CD4-positive, alpha-beta T cell (primary cell): ENCODE measurements around the gene GDPD5. TPM values are rescaled to one million over a fixed set of nuclear protein-coding genes. Genes with fewer than 3 reads are reported as not detected.

Experiments
- ATAC-seq: fragments of 200-7000 bp; cut with Tn5 transposase; one replicate; pipeline ENCODE4 v1.10.0; 2022; ENCODE audit warnings: mild to moderate bottlenecking; ENCODE audit not compliant: poor library complexity
- CTCF ChIA-PET: fragments of 350-600 bp; sonication (Branson Sonifier 250); formaldehyde crosslinking; loops from one replicate; lab custom pipeline; 2021; ENCODE audit warnings: antibody characterized with exemption, inconsistent platforms; lab: Charles Lee
- POLR2A ChIA-PET: fragments of 350-600 bp; sonication (Branson Sonifier 250); formaldehyde crosslinking; loops from one replicate; lab custom pipeline; 2021; ENCODE audit warnings: antibody characterized with exemption, inconsistent platforms; lab: Charles Lee
- DNase-seq, 14 experiments: peaks; one replicate each; pipeline ENCODE4 v3.0.0-alpha.2; 2013 to 2020; ENCODE audit warnings: mixed read lengths in 2 of 14
- H3K27ac ChIP-seq, 2 donors: one replicate each; pipeline versions ENCODE4 v1.5.1 to v1.7.0; 2013; ENCODE audit warnings: low read length in 2 of 2, low read depth in 1 of 2, mild to moderate bottlenecking in 1 of 2
- H3K27me3 ChIP-seq, 2 experiments: 1 replicate in 1 of 2; 2 replicates in 1 of 2; pipeline versions ENCODE4 v1.6.1 to v1.7.0; 2013; ENCODE audit warnings: low read length in 2 of 2, control low read depth in 1 of 2, mild to moderate bottlenecking in 1 of 2, moderate library complexity in 1 of 2; ENCODE audit not compliant: insufficient read depth in 2 of 2, control insufficient read depth in 1 of 2
- H3K36me3 ChIP-seq: one replicate; pipeline ENCODE4 v1.6.1; 2013; ENCODE audit warnings: low read length, control low read depth; ENCODE audit not compliant: insufficient read depth
- H3K4me1 ChIP-seq: one replicate; pipeline ENCODE4 v1.6.1; 2013; ENCODE audit warnings: low read length, control low read depth; ENCODE audit not compliant: insufficient read depth
- H3K4me3 ChIP-seq: one replicate; pipeline ENCODE4 v1.5.1; 2013; ENCODE audit warnings: mild to moderate bottlenecking, low read length, moderate library complexity
- H3K9me3 ChIP-seq, 2 experiments: 1 replicate in 1 of 2; 2 replicates in 1 of 2; pipeline versions ENCODE4 v1.6.1 to v1.7.0; 2013; ENCODE audit warnings: low read length in 2 of 2, mild to moderate bottlenecking in 2 of 2, control low read depth in 1 of 2, moderate library complexity in 1 of 2; ENCODE audit not compliant: control insufficient read depth in 1 of 2, insufficient read depth in 1 of 2
- H3K27ac Mint-ChIP-seq: one replicate; pipeline ENCODE4 v1.8.0; 2020; ENCODE audit warnings: mixed read lengths
- H3K27me3 Mint-ChIP-seq: one replicate; pipeline ENCODE4 v1.8.0; 2021; ENCODE audit warnings: mixed read lengths
- H3K36me3 Mint-ChIP-seq: one replicate; pipeline ENCODE4 v1.8.0; 2021; ENCODE audit warnings: low read depth, mixed read lengths
- H3K4me1 Mint-ChIP-seq: one replicate; pipeline ENCODE4 v1.8.0; 2021; ENCODE audit warnings: low read depth, mixed read lengths
- H3K4me3 Mint-ChIP-seq: one replicate; pipeline ENCODE4 v1.8.0; 2020; ENCODE audit warnings: mild to moderate bottlenecking, mixed read lengths
- H3K9me3 Mint-ChIP-seq: one replicate; pipeline ENCODE4 v1.8.0; 2020; ENCODE audit warnings: mixed read lengths
- CTCF ChIP-seq: fragments of 200-600 bp; IDR thresholded peaks from one replicate; pipeline ENCODE4 v1.8.0; 2022; ENCODE audit warnings: antibody characterized with exemption, mild to moderate bottlenecking
- intact Hi-C, 2 experiments: fragments of 100-400 bp; cut with DNase I in 1 of 2; cut with micrococcal nuclease in 1 of 2; formaldehyde crosslinking; loops; one replicate each; pipeline versions ENCODE4 v1.15.1 to v1.9.0; 2023 to 2025; cut with DNase I, micrococcal nuclease
- total RNA-seq, 174 experiments: library from RNA in 2 of 174; stranded (reverse) in 2 of 174; gene quantifications; one replicate each; pipeline ENCODE4 v1.2.3 and lab custom pipeline; 2021 to 2026

GDPD5 gene
- total RNA-seq, 2 experiments from 2014 or later, result 91.6 to 101 TPM

- H3K4me3 Mint-ChIP-seq, result no peak overlapping the region
- Histone ChIP-seq H3K27ac (no peak overlapping the region), H3K4me3 (no peak overlapping the region), H3K36me3 (no peaks in the 10 kb centered on the region), H3K27me3 (no peaks in the 10 kb centered on the region), H3K4me1 (peaks cover 22% of the 10 kb centered on the region), H3K9me3 (no peaks in the 10 kb centered on the region)
- ChIA-PET CTCF (interaction anchor here (1.1 kb wide), 1 partner anchor 13 kb away, joined by 3 read pairs; no protein-coding TSS in a partner anchor), POLR2A (no interaction called here)
- intact Hi-C loops, result no loop called here
- H3K27me3 Mint-ChIP-seq, result no peaks in the 10 kb centered on the region
- ATAC-seq (no peak), DNase-seq (no peak)
- H3K36me3 Mint-ChIP-seq, result no peaks in the 10 kb centered on the region
- peak overlapping the region; percentile 4 for H3K27ac Mint-ChIP-seq
- no peak for TF ChIP-seq CTCF
- H3K9me3 Mint-ChIP-seq, result no peaks in the 10 kb centered on the region
- H3K4me1 Mint-ChIP-seq, result peaks cover 16% of the 10 kb centered on the region
These were observed 46.1 kb downstream of the GDPD5 start for GRCh38 chr11:75479597-75480145.

GRCh38 chr11:75478783-75479596 is 46.8 kb downstream of the GDPD5 start:
- POLR2A ChIA-PET, result no interaction called here
- no peak overlapping the region for H3K27ac Mint-ChIP-seq
- CTCF ChIA-PET, result no interaction called here

GRCh38 chr11:75477614-75477935 is 48.2 kb downstream of the GDPD5 start:
- H3K4me1 ChIP-seq, result peaks cover 22% of the 10 kb centered on the region

More at GRCh38 chr11:75478783-75479596, 46.8 kb downstream of the GDPD5 start:
- Histone ChIP-seq H3K4me1 (peaks cover 22% of the 10 kb centered on the region), H3K9me3 (no peaks in the 10 kb centered on the region), H3K27ac (no peak overlapping the region), H3K27me3 (no peaks in the 10 kb centered on the region), H3K36me3 (peaks cover 1% of the 10 kb centered on the region), H3K4me3 (no peak overlapping the region)
- no peak for DNase-seq
- intact Hi-C loops, result no loop called here
- Mint-ChIP-seq H3K4me1 (peaks cover 16% of the 10 kb centered on the region), H3K9me3 (no peaks in the 10 kb centered on the region), H3K36me3 (no peaks in the 10 kb centered on the region), H3K4me3 (no peak overlapping the region), H3K27me3 (no peaks in the 10 kb centered on the region)
- no peak for ATAC-seq
- TF ChIP-seq CTCF, result no peak

More at GRCh38 chr11:75477614-75477935, 48.2 kb downstream of the GDPD5 start:
- ATAC-seq, result no peak
- no peak for DNase-seq
- TF ChIP-seq CTCF, result no peak
- CTCF ChIA-PET, result no interaction called here
- Mint-ChIP-seq H3K27ac (peak overlapping the region; percentile 77), H3K9me3 (no peaks in the 10 kb centered on the region), H3K4me3 (no peak overlapping the region), H3K27me3 (no peaks in the 10 kb centered on the region), H3K4me1 (peaks cover 16% of the 10 kb centered on the region), H3K36me3 (no peaks in the 10 kb centered on the region)
- Histone ChIP-seq H3K36me3 (peaks cover 3% of the 10 kb centered on the region), H3K4me3 (no peak overlapping the region), H3K27ac (no peak overlapping the region), H3K27me3 (no peaks in the 10 kb centered on the region), H3K9me3 (no peaks in the 10 kb centered on the region)
- intact Hi-C loops, result no loop called here
- POLR2A ChIA-PET, result interaction anchor here (1.5 kb wide), 1 partner anchor 13 kb away, joined by 3 read pairs; no protein-coding TSS in a partner anchor
